ENCODE measurements around the gene WASHC2A. TPM values are rescaled to one million over a fixed set of nuclear protein-coding genes. Genes with fewer than 3 reads are reported as not detected.
"Not testable (repeated sequence)": the region's sequence is repeated elsewhere in the genome, so short reads cannot be mapped to it uniquely, and the experiment has no call there.

WASHC2A gene
- total RNA-seq (2012; rRNA removed) (29.4 and 32.5 TPM in 2 replicates), polyA plus RNA-seq (2012; rRNA removed) (18.9 and 22.6 TPM in 2 replicates), Bru-seq, nascent RNA (percentile 72 among the genes with signal in this experiment), BruChase-seq, experiment 1, labeled RNA remaining after a 6-hour chase (percentile 75 among the genes with signal in this experiment), BruChase-seq, experiment 2, labeled RNA remaining after a 2-hour chase (percentile 71 among the genes with signal in this experiment)
- 6.3 and 8.7 TPM in 2 replicates for polyA plus RNA-seq (2012; cell fraction: cytosol; rRNA removed)
- 14.4 and 46.9 TPM in 2 replicates for polyA plus RNA-seq (2012; cell fraction: nucleus; rRNA removed; ENCODE audit: low replicate concordance)
- long read RNA-seq, full-length matches to known transcripts = 36 of 102 reads
- long read RNA-seq, partial matches to known transcripts = 40 of 102 reads
- long read RNA-seq, other reads (novel, unspliced or antisense) = 26 of 102 reads

DNA sequence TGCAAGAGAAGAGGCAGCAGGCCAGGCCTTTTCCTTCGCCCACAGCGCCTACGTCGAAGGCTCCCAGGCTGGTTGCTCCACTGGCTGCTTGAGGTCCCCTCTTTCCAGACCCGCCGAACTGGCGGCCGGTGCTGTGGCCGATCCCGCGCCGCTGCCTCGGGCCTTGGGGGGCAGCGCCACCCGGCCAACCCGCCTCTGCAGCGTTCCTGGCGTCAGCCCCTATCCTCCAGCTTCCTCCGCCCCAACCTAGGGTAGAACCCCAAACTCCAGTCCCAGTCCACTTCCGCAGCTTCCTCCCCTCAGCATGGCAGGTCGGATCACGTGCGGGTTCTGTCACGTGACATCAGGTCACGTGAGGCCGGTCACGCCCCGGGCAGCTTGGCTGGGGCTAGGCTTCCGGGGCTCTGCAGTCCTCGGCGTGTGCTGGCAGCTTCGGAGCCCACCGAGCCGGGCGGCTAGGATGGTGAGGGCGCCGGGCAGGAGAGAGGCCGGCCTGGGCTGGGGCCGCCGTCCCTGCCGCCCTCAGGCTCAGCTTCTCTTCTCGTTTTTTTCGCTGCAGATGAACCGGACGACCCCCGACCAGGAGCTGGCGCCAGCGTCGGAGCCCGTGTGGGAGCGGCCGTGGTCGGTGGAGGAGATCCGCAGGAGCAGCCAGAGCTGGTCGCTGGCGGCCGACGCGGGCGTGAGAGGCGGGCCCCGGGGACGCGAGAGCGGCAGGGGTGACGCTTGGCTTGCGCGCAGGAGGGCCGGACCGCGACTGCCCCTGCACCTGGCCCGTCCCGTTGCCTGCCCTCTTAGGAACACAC is at the start of gene WASHC2A:
WASHC2A (plus strand) TSS at position 409 of the 806 bp plus-strand sequence; CDS start at position 461, 52 bp downstream.
- POLR2A ChIA-PET (ENCODE audit: unreplicated experiment); H3K4me1 ChIP-seq (ENCODE audit: control insufficient read depth, insufficient read depth, low read length); H3K36me3 ChIP-seq (ENCODE audit: control insufficient read depth, insufficient read depth, low read length); H3K18ac ChIP-seq (ENCODE audit: low read depth, low read length); in situ Hi-C loops (cut with MboI; ENCODE audit: low sequenced_read_pairs); H3K9me3 ChIP-seq (ENCODE audit: control insufficient read depth, insufficient read depth, low read length); H2BK15ac ChIP-seq (ENCODE audit: low read depth, low read length); H3K27me3 ChIP-seq (ENCODE audit: control insufficient read depth, insufficient read depth, low read length); H2AK9ac ChIP-seq (replicated peaks; ENCODE audit: low read depth, low read length, poor library complexity); dilution Hi-C loops (cut with HindIII; ENCODE audit: low sequenced_read_pairs, unreplicated experiment); H3K9me1 ChIP-seq (ENCODE audit: insufficient read depth, low read length); H2AK5ac ChIP-seq (ENCODE audit: low read depth, low read length); H4K20me1 ChIP-seq (ENCODE audit: insufficient read depth, low read length); H4K91ac ChIP-seq (ENCODE audit: insufficient read depth, low read depth, low read length); BruUV-seq (replicated peaks); H2BK20ac ChIP-seq (ENCODE audit: low read depth, low read length); H3K56ac ChIP-seq (ENCODE audit: extremely low read depth, insufficient read depth, low read length); CTCF ChIA-PET; H3K79me1 ChIP-seq (ENCODE audit: low read depth in 1 of 2, low read length in 2 of 2); H3K14ac ChIP-seq (replicated peaks; ENCODE audit: low read depth, low read length): not testable (repeated sequence)
- Histone ChIP-seq H3K27ac (ENCODE audit: insufficient read depth, low read length) (peak within 1 kb of the TSS; percentile 58), H2BK5ac (ENCODE audit: low read depth, low read length, poor library complexity, severe bottlenecking) (peak within 1 kb of the TSS; percentile 15), H2BK120ac (ENCODE audit: low read depth, low read length) (0 out of 2 replicates have a peak within 1 kb of the TSS, but pooled peaks have one; percentile 32), H3K9ac (ENCODE audit: low read depth, low read length) (peak within 1 kb of the TSS; percentile 74), H3K4me3 (ENCODE audit: insufficient read depth, low read depth, low read length) (peak within 1 kb of the TSS; percentile 86), H3K4ac (ENCODE audit: low read depth, low read length) (peak within 1 kb of the TSS; percentile 50), H3K4me2 (ENCODE audit: low read depth, low read length) (peak within 1 kb of the TSS; percentile 97), H4K5ac (ENCODE audit: low read depth, low read length) (peak within 1 kb of the TSS; percentile 97), H2AFZ (replicated peaks; ENCODE audit: low read length, poor library complexity) (peak within 1 kb of the TSS; percentile 92), H3K23ac (ENCODE audit: low read depth, low read length) (peak within 1 kb of the TSS; percentile 59; the same call in 1 of the 2 replicates), H4K8ac (ENCODE audit: low read depth in 2 of 2, low read length in 2 of 2) (peak within 1 kb of the TSS; percentile 89 to 95)
- TF ChIP-seq USF2 (IDR thresholded peaks at IDR 0.05; ENCODE audit: low read depth, low read length) (peak; percentile 96), BHLHE40 (IDR thresholded peaks at IDR 0.05; ENCODE audit: low read depth, low read length) (peak; percentile 87), MXI1 (IDR thresholded peaks at IDR 0.05; ENCODE audit: borderline replicate concordance, low read depth, low read length) (peak; percentile 81), POLR2A (IDR thresholded peaks at IDR 0.05; ENCODE audit: low read depth, low read length) (0 out of 2 replicates have a peak, but pooled peaks have one; percentile 26), FOS (IDR thresholded peaks at IDR 0.05; ENCODE audit: low read depth, low read length) (peak; percentile 85)
- DNase-seq (peak; percentile 24), ATAC-seq (ENCODE audit: low read depth) (peak; percentile 93)
- intact Hi-C loops (cut with micrococcal nuclease) = loop anchor here (10.0 kb wide), 1 partner anchor 473 kb away; no protein-coding TSS in a partner anchor
- 0% methylated on average over 6 of the region's 73 CpGs; no CpG with 5 or more reads in 1 of the 2 experiments for WGBS, 2 experiments (ENCODE audit: extremely low coverage in 2 of 2, insufficient read length in 1 of 2)

DNA sequence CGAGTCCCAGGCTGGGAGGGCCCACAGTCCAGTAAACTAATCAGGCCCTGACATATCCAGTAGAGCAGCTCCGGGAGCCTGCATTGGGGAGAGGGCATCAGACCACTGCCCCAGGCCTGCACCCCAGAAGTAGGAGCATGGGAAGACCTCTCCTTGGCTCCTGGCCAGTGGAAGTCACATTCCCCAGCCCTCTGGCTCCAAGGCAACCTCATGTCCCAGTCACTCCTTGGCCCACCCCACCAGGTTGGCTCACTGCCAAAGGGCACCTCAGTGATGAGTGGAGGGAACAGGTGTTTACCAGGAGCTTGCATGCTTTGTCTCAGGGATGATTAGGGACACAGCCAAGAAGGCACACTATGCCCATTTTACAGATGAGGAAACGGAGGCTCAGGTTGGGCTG is 48.5 kb upstream of the WASHC2A start:
- H2AK5ac ChIP-seq (ENCODE audit: low read depth, low read length); POLR2A ChIA-PET (ENCODE audit: unreplicated experiment); H3K14ac ChIP-seq (replicated peaks; ENCODE audit: low read depth, low read length); in situ Hi-C loops (cut with MboI; ENCODE audit: low sequenced_read_pairs); H3K9me1 ChIP-seq (ENCODE audit: insufficient read depth, low read length); H2AK9ac ChIP-seq (replicated peaks; ENCODE audit: low read depth, low read length, poor library complexity); H2BK120ac ChIP-seq (ENCODE audit: low read depth, low read length); DNase-seq; H2BK15ac ChIP-seq (ENCODE audit: low read depth, low read length); H4K20me1 ChIP-seq (ENCODE audit: insufficient read depth, low read length); H3K4me3 ChIP-seq (ENCODE audit: insufficient read depth, low read depth, low read length); H2BK20ac ChIP-seq (ENCODE audit: low read depth, low read length); H3K9ac ChIP-seq (ENCODE audit: low read depth, low read length); H4K5ac ChIP-seq (ENCODE audit: low read depth, low read length); H4K8ac ChIP-seq (ENCODE audit: low read depth in 2 of 2, low read length in 2 of 2); H2AFZ ChIP-seq (replicated peaks; ENCODE audit: low read length, poor library complexity); H3K79me1 ChIP-seq (ENCODE audit: low read depth in 1 of 2, low read length in 2 of 2); H3K4me1 ChIP-seq (ENCODE audit: control insufficient read depth, insufficient read depth, low read length); BruUV-seq (replicated peaks); H4K91ac ChIP-seq (ENCODE audit: insufficient read depth, low read depth, low read length); ATAC-seq (ENCODE audit: low read depth); CTCF ChIA-PET; H3K27me3 ChIP-seq (ENCODE audit: control insufficient read depth, insufficient read depth, low read length); H3K27ac ChIP-seq (ENCODE audit: insufficient read depth, low read length); H3K4ac ChIP-seq (ENCODE audit: low read depth, low read length); H3K18ac ChIP-seq (ENCODE audit: low read depth, low read length); H3K36me3 ChIP-seq (ENCODE audit: control insufficient read depth, insufficient read depth, low read length); H3K4me2 ChIP-seq (ENCODE audit: low read depth, low read length); dilution Hi-C loops (cut with HindIII; ENCODE audit: low sequenced_read_pairs, unreplicated experiment); intact Hi-C loops (cut with micrococcal nuclease); H3K23ac ChIP-seq (ENCODE audit: low read depth, low read length); H3K56ac ChIP-seq (ENCODE audit: extremely low read depth, insufficient read depth, low read length); H3K9me3 ChIP-seq (ENCODE audit: control insufficient read depth, insufficient read depth, low read length); H2BK5ac ChIP-seq (ENCODE audit: low read depth, low read length, poor library complexity, severe bottlenecking): not testable (repeated sequence)
- no CpG with 5 or more reads among the region's 3 CpGs for WGBS, 2 experiments (ENCODE audit: extremely low coverage in 2 of 2, insufficient read length in 1 of 2)
